ENCODE data around the gene DHRS7. TPM values are rescaled to one million over a fixed set of nuclear protein-coding genes. Genes with fewer than 3 reads are reported as not detected.

The DHRS7 gene
- total RNA-seq, 1 donor from 2014 or later, result 53.1 TPM

DNA sequence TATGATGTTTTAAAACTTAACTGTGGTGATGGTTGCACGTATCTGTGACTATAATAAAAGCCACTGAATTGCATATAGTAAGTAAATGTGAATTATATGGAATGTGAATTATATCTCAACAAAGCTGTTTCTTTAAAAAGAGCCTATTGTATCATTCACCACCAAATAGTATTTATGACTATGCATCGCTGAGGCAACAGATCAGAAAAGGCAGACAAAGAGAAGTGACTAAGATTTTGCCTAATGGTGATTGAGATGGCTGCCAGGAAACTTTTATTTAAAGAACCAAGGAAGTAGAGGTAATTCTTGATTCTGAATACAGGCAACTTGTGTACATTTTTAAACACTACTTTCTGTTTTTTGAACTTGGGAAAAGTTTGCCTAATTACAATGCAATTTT is 31.7 kb downstream of the DHRS7 start:
- DNase-seq (ENCODE audit: low spot score), result no peak
- no peak overlapping the region for H3K4me3 Mint-ChIP-seq (ENCODE audit: unreplicated experiment)
- peaks cover 4% of the 10 kb centered on the region for H3K4me1 Mint-ChIP-seq (ENCODE audit: low read depth)
- peaks cover 2% of the 10 kb centered on the region for H3K9me3 Mint-ChIP-seq (ENCODE audit: low read depth)
- H3K27me3 Mint-ChIP-seq (ENCODE audit: low read depth), result no peaks in the 10 kb centered on the region
- peaks cover 17% of the 10 kb centered on the region for H3K36me3 Mint-ChIP-seq (ENCODE audit: low read depth)
- H3K27ac Mint-ChIP-seq (ENCODE audit: unreplicated experiment), result peak overlapping the region; percentile 32
- TF ChIP-seq, protein P1, sequence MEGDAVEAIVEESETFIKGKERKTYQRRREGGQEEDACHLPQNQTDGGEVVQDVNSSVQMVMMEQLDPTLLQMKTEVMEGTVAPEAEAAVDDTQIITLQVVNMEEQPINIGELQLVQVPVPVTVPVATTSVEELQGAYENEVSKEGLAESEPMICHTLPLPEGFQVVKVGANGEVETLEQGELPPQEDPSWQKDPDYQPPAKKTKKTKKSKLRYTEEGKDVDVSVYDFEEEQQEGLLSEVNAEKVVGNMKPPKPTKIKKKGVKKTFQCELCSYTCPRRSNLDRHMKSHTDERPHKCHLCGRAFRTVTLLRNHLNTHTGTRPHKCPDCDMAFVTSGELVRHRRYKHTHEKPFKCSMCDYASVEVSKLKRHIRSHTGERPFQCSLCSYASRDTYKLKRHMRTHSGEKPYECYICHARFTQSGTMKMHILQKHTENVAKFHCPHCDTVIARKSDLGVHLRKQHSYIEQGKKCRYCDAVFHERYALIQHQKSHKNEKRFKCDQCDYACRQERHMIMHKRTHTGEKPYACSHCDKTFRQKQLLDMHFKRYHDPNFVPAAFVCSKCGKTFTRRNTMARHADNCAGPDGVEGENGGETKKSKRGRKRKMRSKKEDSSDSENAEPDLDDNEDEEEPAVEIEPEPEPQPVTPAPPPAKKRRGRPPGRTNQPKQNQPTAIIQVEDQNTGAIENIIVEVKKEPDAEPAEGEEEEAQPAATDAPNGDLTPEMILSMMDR (IDR thresholded peaks at IDR 0.05), result no peak

DNA sequence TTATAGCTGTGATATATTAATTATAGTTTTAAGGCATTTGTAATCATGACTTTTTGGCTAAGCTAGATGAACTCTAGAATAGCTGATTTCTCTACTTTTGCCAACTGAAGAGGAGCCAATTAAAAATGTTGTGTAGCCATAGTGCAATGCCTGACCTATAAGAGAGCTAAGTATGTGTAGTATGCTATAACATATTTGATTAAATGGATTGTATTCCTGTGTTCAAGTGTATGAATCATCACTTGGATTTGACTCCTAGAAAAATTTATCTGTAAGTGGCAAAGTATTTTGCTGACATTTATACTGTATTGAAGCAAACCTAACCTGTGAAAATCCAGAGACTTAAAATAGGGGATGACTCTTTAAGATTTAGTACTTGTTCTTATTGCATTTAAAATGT is 39.3 kb downstream of the DHRS7 start:
- H3K27me3 Mint-ChIP-seq (ENCODE audit: low read depth), result no peaks in the 10 kb centered on the region
- TF ChIP-seq, protein P1 (IDR thresholded peaks at IDR 0.05), result no peak
- no peak overlapping the region for H3K4me3 Mint-ChIP-seq (ENCODE audit: unreplicated experiment)
- peaks cover 54% of the 10 kb centered on the region for H3K36me3 Mint-ChIP-seq (ENCODE audit: low read depth)
- H3K9me3 Mint-ChIP-seq (ENCODE audit: low read depth), result no peaks in the 10 kb centered on the region
- no peak for DNase-seq (ENCODE audit: low spot score)
- H3K27ac Mint-ChIP-seq (ENCODE audit: unreplicated experiment), result no peak overlapping the region
- H3K4me1 Mint-ChIP-seq (ENCODE audit: low read depth), result no peaks in the 10 kb centered on the region

DNA sequence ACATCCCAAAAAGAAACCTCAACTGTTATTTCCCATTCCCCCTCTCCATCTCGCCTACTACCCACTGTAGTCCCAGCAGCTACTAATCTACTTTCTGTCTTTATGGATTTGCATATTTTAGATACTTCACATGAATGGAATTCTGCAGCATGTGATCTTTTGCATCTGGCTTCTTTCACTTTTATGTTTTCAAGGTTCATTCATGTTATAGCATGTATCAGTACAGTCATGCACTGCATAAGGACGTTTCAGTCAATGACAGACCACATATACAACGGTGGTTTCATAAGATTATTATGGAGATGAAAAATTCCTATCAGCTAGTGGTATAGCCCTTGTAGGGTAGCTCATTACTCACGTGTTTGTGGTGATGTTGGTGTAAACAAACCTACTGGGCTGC is 49.0 kb downstream of the DHRS7 start:
- H3K27me3 Mint-ChIP-seq (ENCODE audit: low read depth), result no peaks in the 10 kb centered on the region
- no peak overlapping the region for H3K4me3 Mint-ChIP-seq (ENCODE audit: unreplicated experiment)
- peaks cover 19% of the 10 kb centered on the region for H3K36me3 Mint-ChIP-seq (ENCODE audit: low read depth)
- DNase-seq (ENCODE audit: low spot score), result no peak
- TF ChIP-seq, protein P1 (IDR thresholded peaks at IDR 0.05), result no peak
- no peaks in the 10 kb centered on the region for H3K9me3 Mint-ChIP-seq (ENCODE audit: low read depth)
- peaks cover 12% of the 10 kb centered on the region for H3K4me1 Mint-ChIP-seq (ENCODE audit: low read depth)
- H3K27ac Mint-ChIP-seq (ENCODE audit: unreplicated experiment), result no peak overlapping the region

DNA sequence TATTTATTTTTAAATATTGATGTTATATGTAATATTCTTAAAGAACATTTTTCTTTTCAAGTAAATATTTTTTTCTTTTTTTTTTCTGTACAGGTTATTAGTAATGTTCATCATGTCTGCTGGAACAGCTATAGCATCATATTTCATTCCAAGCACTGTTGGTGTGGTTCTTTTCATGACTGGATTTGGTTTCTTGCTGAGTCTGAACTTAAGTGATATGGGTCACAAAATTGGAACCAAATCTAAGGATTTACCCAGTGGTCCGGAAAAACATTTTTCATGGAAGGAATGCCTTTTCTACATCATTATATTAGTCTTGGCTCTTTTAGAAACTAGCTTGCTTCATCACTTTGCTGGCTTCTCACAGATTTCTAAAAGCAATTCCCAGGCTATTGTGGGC is 50.3 kb downstream of the DHRS7 start:
- no peak for DNase-seq (ENCODE audit: low spot score)
- H3K9me3 Mint-ChIP-seq (ENCODE audit: low read depth), result no peaks in the 10 kb centered on the region
- H3K27me3 Mint-ChIP-seq (ENCODE audit: low read depth), result no peaks in the 10 kb centered on the region
- H3K4me3 Mint-ChIP-seq (ENCODE audit: unreplicated experiment), result no peak overlapping the region
- TF ChIP-seq, protein P1 (IDR thresholded peaks at IDR 0.05), result no peak
- H3K36me3 Mint-ChIP-seq (ENCODE audit: low read depth), result peaks cover 21% of the 10 kb centered on the region
- H3K4me1 Mint-ChIP-seq (ENCODE audit: low read depth), result peaks cover 12% of the 10 kb centered on the region
- no peak overlapping the region for H3K27ac Mint-ChIP-seq (ENCODE audit: unreplicated experiment)

DNA sequence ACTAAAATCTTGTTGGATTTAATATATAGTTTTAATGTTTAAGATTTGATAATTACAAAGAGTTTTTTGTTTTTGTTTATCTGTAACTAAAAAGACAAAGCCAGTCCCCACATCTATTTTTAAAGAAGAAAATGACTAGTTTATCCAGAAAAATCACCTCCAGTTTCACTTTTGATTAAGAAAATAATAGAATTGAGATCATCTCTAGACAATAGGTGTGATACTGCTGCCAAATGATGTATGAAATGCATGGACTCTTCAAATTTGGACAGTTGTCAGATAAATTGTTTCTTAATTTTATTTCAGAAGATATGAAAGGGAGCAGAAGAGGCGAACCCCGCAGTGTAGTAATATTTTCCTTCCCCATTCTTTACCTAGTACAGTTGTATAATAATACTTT is 53.5 kb downstream of the DHRS7 start:
- H3K9me3 Mint-ChIP-seq (ENCODE audit: low read depth), result no peaks in the 10 kb centered on the region
- no peaks in the 10 kb centered on the region for H3K27me3 Mint-ChIP-seq (ENCODE audit: low read depth)
- no peak overlapping the region for H3K27ac Mint-ChIP-seq (ENCODE audit: unreplicated experiment)
- peaks cover 18% of the 10 kb centered on the region for H3K36me3 Mint-ChIP-seq (ENCODE audit: low read depth)
- TF ChIP-seq, protein P1 (IDR thresholded peaks at IDR 0.05), result no peak
- H3K4me1 Mint-ChIP-seq (ENCODE audit: low read depth), result peaks cover 19% of the 10 kb centered on the region
- no peak for DNase-seq (ENCODE audit: low spot score)
- H3K4me3 Mint-ChIP-seq (ENCODE audit: unreplicated experiment), result no peak overlapping the region
